H9 (cell line): ENCODE results near the gene KIF21B. TPM values are rescaled to one million over a fixed set of nuclear protein-coding genes. Genes with fewer than 3 reads are reported as not detected.

Experiments used
- DNase-seq: peaks from one replicate; pipeline ENCODE4 v3.0.0-alpha.2; 2017
- H2AFZ ChIP-seq: one replicate; pipeline ENCODE4 v1.6.1; 2013; ENCODE audit warnings: mild to moderate bottlenecking, low read length, control low read depth, moderate library complexity
- H2AK5ac ChIP-seq: 2 replicates; pipeline ENCODE4 v1.6.1; 2013; ENCODE audit warnings: low read length, control low read depth, mixed read lengths; ENCODE audit not compliant: insufficient read length
- H2BK120ac ChIP-seq: one replicate; pipeline ENCODE4 v1.6.1; 2013; ENCODE audit warnings: low read depth, mild to moderate bottlenecking, low read length, control low read depth, inconsistent platforms; ENCODE audit not compliant: poor library complexity, severe bottlenecking
- H2BK12ac ChIP-seq: 2 replicates; pipeline ENCODE4 v1.6.1; 2013; ENCODE audit warnings: low read length, control low read depth, mixed read lengths, low read depth; ENCODE audit not compliant: insufficient read length
- H2BK15ac ChIP-seq: 2 replicates; pipeline ENCODE4 v1.6.1; 2013; ENCODE audit warnings: low read depth, low read length, control low read depth
- H2BK20ac ChIP-seq: one replicate; pipeline ENCODE4 v1.6.1; 2013; ENCODE audit warnings: low read depth, mild to moderate bottlenecking, low read length, control low read depth, inconsistent platforms; ENCODE audit not compliant: poor library complexity, severe bottlenecking
- H2BK5ac ChIP-seq: 2 replicates; pipeline ENCODE4 v1.6.1; 2013; ENCODE audit warnings: low read length, control low read depth, mixed read lengths; ENCODE audit not compliant: insufficient read length
- H3K14ac ChIP-seq: 2 replicates; pipeline ENCODE4 v1.6.1; 2013; ENCODE audit warnings: low read length, control low read depth; ENCODE audit not compliant: insufficient read depth
- H3K18ac ChIP-seq: 2 replicates; pipeline ENCODE4 v1.6.1; 2013; ENCODE audit warnings: low read depth, mild to moderate bottlenecking, mixed read lengths, low read length, control low read depth; ENCODE audit not compliant: insufficient read length
- H3K23ac ChIP-seq: 2 replicates; pipeline ENCODE4 v1.6.1; 2013; ENCODE audit warnings: low read length, control low read depth, mixed read lengths, low read depth; ENCODE audit not compliant: insufficient read length
- H3K23me2 ChIP-seq: 2 replicates; pipeline ENCODE4 v1.6.1; 2013; ENCODE audit warnings: low read depth, mild to moderate bottlenecking, mixed read lengths, low read length, control low read depth; ENCODE audit not compliant: insufficient read length, poor library complexity, severe bottlenecking
- H3K27ac ChIP-seq: 2 replicates; pipeline ENCODE4 v1.5.1; 2013; ENCODE audit warnings: low read length, control low read depth, mixed read lengths, low read depth; ENCODE audit not compliant: insufficient read length
- H3K27me3 ChIP-seq: 2 replicates; pipeline ENCODE4 v1.6.1; 2013; ENCODE audit warnings: low read length, control low read depth, inconsistent platforms; ENCODE audit not compliant: insufficient read depth
- H3K4ac ChIP-seq: 2 replicates; pipeline ENCODE4 v1.6.1; 2013; ENCODE audit warnings: low read depth, mild to moderate bottlenecking, control low read depth, inconsistent platforms, low read length, moderate library complexity
- H3K4me1 ChIP-seq: 2 replicates; pipeline ENCODE4 v1.6.1; 2013; ENCODE audit warnings: low read length, control low read depth, inconsistent platforms; ENCODE audit not compliant: insufficient read depth
- H3K4me2 ChIP-seq: 2 replicates; pipeline ENCODE4 v1.6.1; 2013; ENCODE audit warnings: low read length, control low read depth, mixed read lengths; ENCODE audit not compliant: insufficient read length, insufficient read depth
- H3K56ac ChIP-seq: 2 replicates; pipeline ENCODE4 v1.6.1; 2013; ENCODE audit warnings: low read depth, mild to moderate bottlenecking, mixed read lengths, low read length, control low read depth; ENCODE audit not compliant: insufficient read length
- H3K79me1 ChIP-seq: 2 replicates; pipeline ENCODE4 v1.6.1; 2013; ENCODE audit warnings: low read depth, mild to moderate bottlenecking, moderate library complexity, low read length, control low read depth, inconsistent platforms; ENCODE audit not compliant: insufficient read depth, poor library complexity, severe bottlenecking
- H3K79me2 ChIP-seq: 2 replicates; pipeline ENCODE4 v1.6.1; 2013; ENCODE audit warnings: low read length, control low read depth, inconsistent platforms; ENCODE audit not compliant: insufficient read depth
- H3K9ac ChIP-seq: 2 replicates; pipeline ENCODE4 v1.6.1; 2013; ENCODE audit warnings: low read length, control low read depth, mixed read lengths; ENCODE audit not compliant: insufficient read length; ENCODE audit errors: extremely low read depth
- H3K9me3 ChIP-seq: one replicate; pipeline ENCODE4 v1.6.1; 2013; ENCODE audit warnings: low read depth, low read length, inconsistent platforms; ENCODE audit not compliant: control insufficient read depth
- H3T11ph ChIP-seq: one replicate; pipeline ENCODE4 v1.6.1; 2013; ENCODE audit warnings: mild to moderate bottlenecking, low read length, control low read depth, inconsistent platforms
- H4K20me1 ChIP-seq: one replicate; pipeline ENCODE4 v1.6.1; 2013; ENCODE audit not compliant: control insufficient read depth, insufficient read length, insufficient read depth
- H4K5ac ChIP-seq: 2 replicates; pipeline ENCODE4 v1.6.1; 2013; ENCODE audit warnings: low read depth, mild to moderate bottlenecking, mixed read lengths, low read length, control low read depth; ENCODE audit not compliant: insufficient read length
- H4K8ac ChIP-seq: replicated peaks from 2 replicates; pipeline ENCODE4 v1.6.1; 2013; ENCODE audit warnings: low read length, control low read depth, mixed read lengths, low read depth; ENCODE audit not compliant: insufficient read length
- H4K91ac ChIP-seq: 2 replicates; pipeline ENCODE4 v1.6.1; 2013; ENCODE audit warnings: low read depth, mild to moderate bottlenecking, moderate library complexity, mixed read lengths, low read length, control low read depth; ENCODE audit not compliant: insufficient read length
- H3K27ac Mint-ChIP-seq, 3 experiments: 2 replicates in 2 of 3; 3 replicates in 1 of 3; pipeline ENCODE4 v1.8.0; 2020 to 2021; ENCODE audit warnings: mixed read lengths in 3 of 3, mild to moderate bottlenecking in 1 of 3, moderate library complexity in 1 of 3
- H3K27me3 Mint-ChIP-seq: 2 replicates; pipeline ENCODE4 v1.8.0; 2021; ENCODE audit warnings: low read depth, mild to moderate bottlenecking, moderate library complexity, mixed read lengths
- H3K36me3 Mint-ChIP-seq, 3 experiments: 2 replicates in 2 of 3; 3 replicates in 1 of 3; pipeline ENCODE4 v1.8.0; 2020 to 2021; ENCODE audit warnings: low read depth in 3 of 3, mixed read lengths in 3 of 3; ENCODE audit not compliant: insufficient read depth in 1 of 3
- H3K4me1 Mint-ChIP-seq, 2 experiments: 2 replicates each; pipeline ENCODE4 v1.8.0; 2020; ENCODE audit warnings: mixed read lengths in 2 of 2
- H3K4me3 Mint-ChIP-seq, 2 experiments: 2 replicates in 1 of 2; 3 replicates in 1 of 2; pipeline ENCODE4 v1.8.0; 2020 to 2021; ENCODE audit warnings: mild to moderate bottlenecking in 2 of 2, mixed read lengths in 2 of 2, moderate library complexity in 1 of 2
- H3K9me3 Mint-ChIP-seq, 2 experiments: 2 replicates in 1 of 2; 3 replicates in 1 of 2; pipeline ENCODE4 v1.8.0; 2020; ENCODE audit warnings: mild to moderate bottlenecking in 2 of 2, mixed read lengths in 2 of 2, moderate library complexity in 1 of 2
- WGBS: extraction: QIAGEN DNeasy Blood & Tissue Kit; methylation state at CpG from one replicate; pipeline ENCODE4 v1.1.7; 2013; ENCODE audit warnings: missing lambda C conversion rate, low lambda C conversion rate, mixed read lengths; ENCODE audit not compliant: insufficient read length; ENCODE audit errors: extremely low coverage; 5-methylcytosine and 5-hydroxymethylcytosine counted together
- total RNA-seq: library from RNA; stranded (reverse); gene quantifications from 2 replicates; pipeline ENCODE4 v1.2.1, GENCODE V29; 2021
- TF ChIP-seq, protein P1 (sequence below): fragments of 200-600 bp; sonication (generic); conservative IDR thresholded peaks from 3 replicates; pipeline ENCODE4 v1.8.0; 2021; ENCODE audit warnings: antibody characterized with exemption, mild to moderate bottlenecking

KIF21B gene
- total RNA-seq, 1 experiment from 2014 or later: 7.5 TPM

DNA sequence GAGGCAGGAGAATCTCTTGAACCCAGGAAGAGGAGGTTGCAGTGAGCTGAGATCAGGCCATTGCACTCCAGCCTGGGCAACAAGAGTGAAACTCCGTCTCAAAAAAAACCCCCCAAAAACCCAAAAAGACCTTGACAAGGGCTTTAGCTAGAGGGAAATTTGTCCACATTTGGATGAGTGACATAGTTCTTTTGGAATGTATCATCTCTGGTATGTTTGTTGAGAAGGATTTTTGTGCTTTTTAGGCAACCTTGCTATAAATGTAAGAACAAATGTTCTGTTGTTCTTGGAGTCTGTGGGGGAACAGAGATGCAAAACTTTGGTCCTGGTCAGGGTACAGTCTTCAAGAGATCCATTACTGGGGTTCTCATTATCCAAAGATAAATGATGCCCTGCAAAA is 99.9 kb downstream of the KIF21B start:
- Mint-ChIP-seq H3K4me1 (peaks cover 7 to 17% of the 10 kb centered on the region in 2 experiments), H3K4me3 (no peak overlapping the region), H3K27me3 (peaks cover 2% of the 10 kb centered on the region; the same call in 1 of the 2 replicates), H3K36me3 (no peaks in the 10 kb centered on the region), H3K9me3 (no peaks in the 10 kb centered on the region), H3K27ac (no peak overlapping the region)
- Histone ChIP-seq H3K9me3 (no peaks in the 10 kb centered on the region), H2BK5ac (no peak overlapping the region), H4K91ac (no peak overlapping the region), H4K5ac (no peak overlapping the region), H3K9ac (no peak overlapping the region), H2BK15ac (no peak overlapping the region), H2AK5ac (no peak overlapping the region), H3K27ac (no peak overlapping the region), H3K23ac (no peak overlapping the region), H3K23me2 (no peaks in the 10 kb centered on the region), H3K4me1 (no peaks in the 10 kb centered on the region; the same call in 1 of the 2 replicates), H4K20me1 (no peaks in the 10 kb centered on the region), H4K8ac (no peak overlapping the region), H2BK12ac (no peak overlapping the region), H3K18ac (no peak overlapping the region), H3K27me3 (no peaks in the 10 kb centered on the region), H3K4me2 (no peak overlapping the region), H3K4ac (no peak overlapping the region), H3K56ac (no peak overlapping the region), H2AFZ (no peak overlapping the region), H3K79me2 (no peaks in the 10 kb centered on the region), H3K14ac (no peak overlapping the region), H3K79me1 (no peaks in the 10 kb centered on the region), H2BK120ac (no peak overlapping the region), H2BK20ac (no peak overlapping the region), H3T11ph (no peak overlapping the region)
- TF ChIP-seq, protein P1, sequence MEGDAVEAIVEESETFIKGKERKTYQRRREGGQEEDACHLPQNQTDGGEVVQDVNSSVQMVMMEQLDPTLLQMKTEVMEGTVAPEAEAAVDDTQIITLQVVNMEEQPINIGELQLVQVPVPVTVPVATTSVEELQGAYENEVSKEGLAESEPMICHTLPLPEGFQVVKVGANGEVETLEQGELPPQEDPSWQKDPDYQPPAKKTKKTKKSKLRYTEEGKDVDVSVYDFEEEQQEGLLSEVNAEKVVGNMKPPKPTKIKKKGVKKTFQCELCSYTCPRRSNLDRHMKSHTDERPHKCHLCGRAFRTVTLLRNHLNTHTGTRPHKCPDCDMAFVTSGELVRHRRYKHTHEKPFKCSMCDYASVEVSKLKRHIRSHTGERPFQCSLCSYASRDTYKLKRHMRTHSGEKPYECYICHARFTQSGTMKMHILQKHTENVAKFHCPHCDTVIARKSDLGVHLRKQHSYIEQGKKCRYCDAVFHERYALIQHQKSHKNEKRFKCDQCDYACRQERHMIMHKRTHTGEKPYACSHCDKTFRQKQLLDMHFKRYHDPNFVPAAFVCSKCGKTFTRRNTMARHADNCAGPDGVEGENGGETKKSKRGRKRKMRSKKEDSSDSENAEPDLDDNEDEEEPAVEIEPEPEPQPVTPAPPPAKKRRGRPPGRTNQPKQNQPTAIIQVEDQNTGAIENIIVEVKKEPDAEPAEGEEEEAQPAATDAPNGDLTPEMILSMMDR: no peak
- WGBS: no CpG with 5 or more reads among the region's 1 CpG
- no peak for DNase-seq
